ENCODE data around the gene PODXL2. TPM values are rescaled to one million over a fixed set of nuclear protein-coding genes. Genes with fewer than 3 reads are reported as not detected.

PODXL2 gene
- total and polyA plus RNA-seq, 2 of the 8 experiments (the other 6 are each of a cell fraction or from before 2014, with no cell fraction given) = 27.6 to 31.6 TPM

DNA sequence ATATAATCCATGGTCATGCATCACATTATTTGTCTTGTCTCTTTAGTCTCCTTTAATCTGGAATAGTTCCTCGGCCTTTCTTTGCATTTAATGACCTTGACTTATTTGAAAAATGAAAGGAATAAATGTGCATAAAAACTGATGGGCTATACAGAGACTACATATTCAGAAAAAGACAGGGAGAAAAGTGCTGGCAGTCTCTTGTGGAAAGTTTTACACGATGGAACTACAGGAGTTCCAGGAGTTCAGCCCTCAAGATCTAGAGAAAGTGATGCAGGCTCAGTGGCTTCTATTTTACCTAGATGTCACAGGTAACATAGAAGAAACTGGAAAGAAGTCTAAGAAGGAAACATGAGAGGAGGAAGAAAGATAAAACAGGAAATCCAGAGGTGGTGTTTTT is 36.2 kb downstream of the PODXL2 start:
- H3K4ac ChIP-seq (replicated peaks; ENCODE audit: insufficient read length, low read depth, low read length) = no peak overlapping the region
- no peak overlapping the region for H3K18ac ChIP-seq (ENCODE audit: extremely low read depth, low read length)
- H2AK5ac ChIP-seq (ENCODE audit: low read depth, low read length) = no peak overlapping the region
- no peak overlapping the region for H3K27ac ChIP-seq (ENCODE audit: low read depth, low read length)
- H3K4me3 ChIP-seq (ENCODE audit: extremely low read depth in 1 of 4, insufficient read depth in 2 of 4, low read depth in 3 of 4, low read length in 4 of 4) = no peak overlapping the region
- H3K79me1 ChIP-seq (ENCODE audit: low read depth, low read length) = no peaks in the 10 kb centered on the region
- H3K9me3 ChIP-seq (ENCODE audit: insufficient read depth in 2 of 2, low read depth in 1 of 2, low read length in 1 of 2) = no peaks in the 10 kb centered on the region
- no peak overlapping the region for H3K9ac ChIP-seq (replicated peaks in 1 of 4; ENCODE audit: extremely low read depth in 1 of 4, low read depth in 3 of 4, low read length in 3 of 4)
- H3K56ac ChIP-seq (replicated peaks; ENCODE audit: insufficient read length, low read depth, low read length) = no peak overlapping the region
- no peak overlapping the region for H3K4me2 ChIP-seq (ENCODE audit: insufficient read depth in 1 of 2, low read depth in 2 of 2, low read length in 2 of 2)
- H2BK12ac ChIP-seq (ENCODE audit: low read depth, low read length) = no peak overlapping the region
- H3K23ac ChIP-seq (ENCODE audit: insufficient read length) = no peak overlapping the region
- H4K8ac ChIP-seq (ENCODE audit: extremely low read depth, insufficient read depth, low read length) = no peak overlapping the region
- H3K23me2 ChIP-seq (ENCODE audit: low read depth, low read length) = no peaks in the 10 kb centered on the region
- CTCF ChIA-PET (ENCODE audit: partially characterized antibody) = no interaction called here
- H4K20me1 ChIP-seq (replicated peaks in 1 of 2; ENCODE audit: control insufficient read depth in 1 of 2, insufficient read depth in 2 of 2, low read length in 2 of 2) = no peaks in the 10 kb centered on the region
- no peak overlapping the region for H2BK20ac ChIP-seq (ENCODE audit: low read length)
- WGBS, 2 experiments (ENCODE audit: extremely low coverage in 1 of 2, insufficient coverage in 1 of 2, insufficient read length in 1 of 2, insufficient replicate concordance in 2 of 2, low coverage in 1 of 2, low lambda C conversion rate in 2 of 2, missing lambda C conversion rate in 1 of 2) = 83% methylated on average over 2 of the region's 2 CpGs; no CpG with 5 or more reads in 1 of the 2 experiments
- POLR2A ChIA-PET (ENCODE audit: partially characterized antibody) = no interaction called here
- no peak overlapping the region for H4K91ac ChIP-seq (replicated peaks; ENCODE audit: insufficient read length, low read length)
- no peak for FAIRE-seq
- no peaks in the 10 kb centered on the region for H3K27me3 ChIP-seq (replicated peaks in 1 of 4; ENCODE audit: control insufficient read depth in 3 of 4, extremely low read depth in 1 of 4, insufficient read depth in 3 of 4, low read length in 3 of 4)
- DNase-seq (ENCODE audit: low read depth in 1 of 2, low spot score in 2 of 2) = no peak
- no peaks in the 10 kb centered on the region for H3K4me1 ChIP-seq (replicated peaks in 1 of 4; ENCODE audit: control insufficient read depth in 3 of 4, insufficient read depth in 4 of 4, low read length in 3 of 4)
- no peak overlapping the region for H2AFZ ChIP-seq (ENCODE audit: low read length)
- no peak overlapping the region for H2BK5ac ChIP-seq (ENCODE audit: low read depth, low read length)
- no peaks in the 10 kb centered on the region for H3K79me2 ChIP-seq (ENCODE audit: control insufficient read depth in 1 of 2, insufficient read depth in 2 of 2, low read length in 2 of 2)
- H2BK120ac ChIP-seq (replicated peaks; ENCODE audit: low read depth, low read length) = no peak overlapping the region
- H4K5ac ChIP-seq (ENCODE audit: insufficient read length, low read depth, low read length) = no peak overlapping the region
- H3K36me3 ChIP-seq (ENCODE audit: control insufficient read depth in 2 of 4, insufficient read depth in 4 of 4, low read length in 3 of 4) = peaks cover 0 to 3% (median 2%) of the 10 kb centered on the region in 4 experiments; a peak in 3 of 8 replicates
- no peak overlapping the region for H2BK15ac ChIP-seq (ENCODE audit: low read length)
- no peak overlapping the region for H3K14ac ChIP-seq (ENCODE audit: insufficient read length)
- TF ChIP-seq YY1 (IDR thresholded peaks at IDR 0.05; ENCODE audit: low read depth, low read length) = no peak

Measured in H1 (cell line).